Measurements from ENCODE around the gene CELSR2.
A peak's percentile ranks its signal among the peaks of the same experiment; 100 is the strongest.

The CELSR2 gene

GRCh38 chr1:109254621-109255096 lies 5.3 kb downstream of the CELSR2 start:
- Mint-ChIP-seq H3K4me1 (peaks cover 62% of the 10 kb centered on the region), H3K36me3 (no peaks in the 10 kb centered on the region), H3K4me3 (no peak overlapping the region), H3K9me3 (no peaks in the 10 kb centered on the region), H3K27ac (peak overlapping the region; percentile 78)
- DNase-seq (ENCODE audit: low spot score in 2 of 2) (no peak), ATAC-seq (no peak)

- Mint-ChIP-seq H3K4me3 (no peak overlapping the region), H3K36me3 (no peaks in the 10 kb centered on the region), H3K9me3 (no peaks in the 10 kb centered on the region), H3K4me1 (peaks cover 62% of the 10 kb centered on the region), H3K27ac (peak overlapping the region; percentile 73)
- no peak for ATAC-seq
- no peak for DNase-seq (ENCODE audit: low spot score in 2 of 2)
Measured at GRCh38 chr1:109255097-109255651, 5.8 kb downstream of the CELSR2 start.

GRCh38 chr1:109255678-109256077 lies 6.3 kb downstream of the CELSR2 start:
- Mint-ChIP-seq H3K4me1 (peaks cover 61% of the 10 kb centered on the region), H3K4me3 (no peak overlapping the region), H3K27ac (peak overlapping the region; percentile 73), H3K36me3 (no peaks in the 10 kb centered on the region), H3K9me3 (no peaks in the 10 kb centered on the region)
- ATAC-seq (no peak), DNase-seq (ENCODE audit: low spot score in 2 of 2) (no peak)

- Mint-ChIP-seq H3K36me3 (no peaks in the 10 kb centered on the region), H3K4me1 (peaks cover 57% of the 10 kb centered on the region), H3K9me3 (no peaks in the 10 kb centered on the region), H3K4me3 (no peak overlapping the region), H3K27ac (peak overlapping the region; percentile 73)
- DNase-seq (ENCODE audit: low spot score in 2 of 2) (no peak), ATAC-seq (no peak)
Measured at GRCh38 chr1:109256085-109256484, 6.7 kb downstream of the CELSR2 start.

- Mint-ChIP-seq H3K9me3 (no peaks in the 10 kb centered on the region), H3K27ac (no peak overlapping the region), H3K4me1 (peaks cover 48% of the 10 kb centered on the region), H3K36me3 (no peaks in the 10 kb centered on the region), H3K4me3 (no peak overlapping the region)
- ATAC-seq (no peak), DNase-seq (ENCODE audit: low spot score in 2 of 2) (no peak)
Measured at GRCh38 chr1:109256971-109257681, 7.8 kb downstream of the CELSR2 start.

GRCh38 chr1:109257682-109258421 lies 8.5 kb downstream of the CELSR2 start:
- Mint-ChIP-seq H3K27ac (no peak overlapping the region), H3K36me3 (no peaks in the 10 kb centered on the region), H3K4me1 (peaks cover 41% of the 10 kb centered on the region), H3K9me3 (no peaks in the 10 kb centered on the region), H3K4me3 (no peak overlapping the region)
- ATAC-seq (no peak), DNase-seq (ENCODE audit: low spot score in 2 of 2) (no peak)

GRCh38 chr1:109258481-109259466 lies 9.4 kb downstream of the CELSR2 start:
- no peak overlapping the region for H3K27ac Mint-ChIP-seq
- H3K4me1 Mint-ChIP-seq, result peaks cover 40% of the 10 kb centered on the region
- H3K4me3 Mint-ChIP-seq, result no peak overlapping the region
- H3K36me3 Mint-ChIP-seq, result no peaks in the 10 kb centered on the region
- no peak for ATAC-seq
- DNase-seq (ENCODE audit: low spot score in 2 of 2), result no peak
- no peaks in the 10 kb centered on the region for H3K9me3 Mint-ChIP-seq

- DNase-seq (ENCODE audit: low spot score in 2 of 2), result no peak
- peaks cover 34% of the 10 kb centered on the region for H3K4me1 Mint-ChIP-seq
- no peak overlapping the region for H3K4me3 Mint-ChIP-seq
- ATAC-seq, result no peak
- H3K9me3 Mint-ChIP-seq, result no peaks in the 10 kb centered on the region
- peak overlapping the region; percentile 37 for H3K27ac Mint-ChIP-seq
- no peaks in the 10 kb centered on the region for H3K36me3 Mint-ChIP-seq
Measured at GRCh38 chr1:109259674-109260557, 10.6 kb downstream of the CELSR2 start.

GRCh38 chr1:109261006-109261405 lies 11.7 kb downstream of the CELSR2 start:
- Mint-ChIP-seq H3K9me3 (no peaks in the 10 kb centered on the region), H3K27ac (no peak overlapping the region)
- no peak for ATAC-seq

GRCh38 chr1:109261578-109261977 lies 12.2 kb downstream of the CELSR2 start:
- Mint-ChIP-seq H3K4me1 (peaks cover 20% of the 10 kb centered on the region), H3K27ac (no peak overlapping the region), H3K4me3 (no peak overlapping the region), H3K36me3 (no peaks in the 10 kb centered on the region), H3K9me3 (no peaks in the 10 kb centered on the region)
- ATAC-seq (no peak), DNase-seq (ENCODE audit: low spot score in 2 of 2) (no peak)

More at GRCh38 chr1:109261006-109261405, 11.7 kb downstream of the CELSR2 start:
- Mint-ChIP-seq H3K36me3 (no peaks in the 10 kb centered on the region), H3K4me1 (peaks cover 23% of the 10 kb centered on the region), H3K4me3 (no peak overlapping the region)
- DNase-seq (ENCODE audit: low spot score in 2 of 2), result no peak

GRCh38 chr1:109262231-109263055 lies 13.1 kb downstream of the CELSR2 start:
- H3K36me3 Mint-ChIP-seq, result no peaks in the 10 kb centered on the region
- peak overlapping the region; percentile 77 for H3K27ac Mint-ChIP-seq
- DNase-seq (ENCODE audit: low spot score in 2 of 2), result no peak
- no peaks in the 10 kb centered on the region for H3K9me3 Mint-ChIP-seq
- no peak overlapping the region for H3K4me3 Mint-ChIP-seq
- no peak for ATAC-seq
- peaks cover 15% of the 10 kb centered on the region for H3K4me1 Mint-ChIP-seq

- Mint-ChIP-seq H3K27ac (peak overlapping the region; percentile 77), H3K4me3 (no peak overlapping the region), H3K4me1 (peaks cover 9% of the 10 kb centered on the region), H3K9me3 (no peaks in the 10 kb centered on the region), H3K36me3 (no peaks in the 10 kb centered on the region)
- DNase-seq (ENCODE audit: low spot score in 2 of 2) (no peak), ATAC-seq (peak; percentile 3)
Measured at GRCh38 chr1:109263234-109263596, 13.9 kb downstream of the CELSR2 start.

- peak overlapping the region; percentile 77 for H3K27ac Mint-ChIP-seq
Measured at GRCh38 chr1:109263597-109264378, 14.4 kb downstream of the CELSR2 start.

More at GRCh38 chr1:109263597-109264378, 14.4 kb downstream of the CELSR2 start:
- Mint-ChIP-seq H3K36me3 (no peaks in the 10 kb centered on the region), H3K9me3 (no peaks in the 10 kb centered on the region), H3K4me1 (peaks cover 9% of the 10 kb centered on the region), H3K4me3 (no peak overlapping the region)
- DNase-seq (ENCODE audit: low spot score in 2 of 2), result peak; percentile 86 to 90
- peak; percentile 90 for ATAC-seq

Measured in stimulated activated effector memory CD8-positive, alpha-beta T cell treated with anti-CD3 and anti-CD28 coated beads, Interleukin-12 subunit alpha, Interleukin-12 subunit beta, amount 100 ng/mL, for 72 hours (primary cell).